Activated CD8-positive, alpha-beta memory T cell treated with anti-CD3 and anti-CD28 coated beads for 36 hours (primary cell): ENCODE measurements around the gene ACOXL. TPM values are rescaled to one million over a fixed set of nuclear protein-coding genes. Genes with fewer than 3 reads are reported as not detected.

ENCODE experiments used
- CTCF ChIA-PET: fragments of 350-600 bp; sonication (Branson Sonifier 250); formaldehyde crosslinking; loops from one replicate; lab custom pipeline; 2021; ENCODE audit warnings: antibody characterized with exemption; lab: Charles Lee
- POLR2A ChIA-PET: fragments of 350-600 bp; sonication (Branson Sonifier 250); formaldehyde crosslinking; loops from one replicate; lab custom pipeline; 2021; ENCODE audit warnings: antibody characterized with exemption; lab: Charles Lee
- total RNA-seq, 2 experiments: library from RNA; stranded (reverse); gene quantifications; one replicate each; pipeline ENCODE4 v1.2.3, GENCODE V29; 2021

ACOXL gene
- total RNA-seq, 2 experiments from 2014 or later, result 0.23 to 0.30 TPM

GRCh38 chr2:111116011-111116746, 383.8 kb downstream of the ACOXL start:
- ChIA-PET CTCF (no interaction called here), POLR2A (no interaction called here)

GRCh38 chr2:111116843-111117597, 384.6 kb downstream of the ACOXL start:
- ChIA-PET CTCF (interaction anchor here (0.8 to 1.5 kb wide), 3 partner anchors 17 to 72 kb away, joined by 3 to 4 read pairs (median 3); no protein-coding TSS in a partner anchor), POLR2A (no interaction called here)

- CTCF ChIA-PET, result interaction anchor here (0.8 to 1.5 kb wide), 3 partner anchors 18 to 71 kb away, joined by 3 to 4 read pairs (median 3); no protein-coding TSS in a partner anchor
- POLR2A ChIA-PET, result no interaction called here
Measured at GRCh38 chr2:111117598-111118480, 385.5 kb downstream of the ACOXL start.

GRCh38 chr2:111118481-111118980, 386.2 kb downstream of the ACOXL start:
- POLR2A ChIA-PET, result no interaction called here
- CTCF ChIA-PET, result interaction anchor here (1.5 kb wide), 1 partner anchor 18 kb away, joined by 4 read pairs; no protein-coding TSS in a partner anchor

- POLR2A ChIA-PET, result no interaction called here
- CTCF ChIA-PET, result interaction anchor here (0.7 kb wide), 1 partner anchor 24 kb away, joined by 3 read pairs; no protein-coding TSS in a partner anchor
Measured at GRCh38 chr2:111118981-111119821, 386.8 kb downstream of the ACOXL start.

- POLR2A ChIA-PET, result interaction anchor here (0.6 to 1.4 kb wide), 2 partner anchors 28 to 763 kb away, joined by 3 to 4 read pairs; no protein-coding TSS in a partner anchor
- CTCF ChIA-PET, result interaction anchor here (0.7 to 1.4 kb wide), 3 partner anchors 13 to 588 kb away, joined by 3 to 7 read pairs (median 4); no protein-coding TSS in a partner anchor
Measured at GRCh38 chr2:111119822-111120252, 387.5 kb downstream of the ACOXL start.

- POLR2A ChIA-PET, result interaction anchor here (0.6 to 1.4 kb wide), 5 partner anchors 10 to 763 kb away, joined by 3 to 4 read pairs (median 3); no protein-coding TSS in a partner anchor
- CTCF ChIA-PET, result interaction anchor here (1.2 to 1.4 kb wide), 2 partner anchors 12 to 588 kb away, joined by 4 to 7 read pairs; no protein-coding TSS in a partner anchor
Measured at GRCh38 chr2:111120253-111121027, 388.1 kb downstream of the ACOXL start, which contains the start of gene BCL2L11. BCL2L11 (plus strand) TSS chr2:111120914; CDS start chr2:111123746, 2,832 bp downstream.

- POLR2A ChIA-PET, result interaction anchor here (0.7 to 1.4 kb wide), 3 partner anchors 10 to 47 kb away, joined by 3 read pairs; no protein-coding TSS in a partner anchor
- CTCF ChIA-PET, result interaction anchor here (1.2 to 1.4 kb wide), 2 partner anchors 12 to 587 kb away, joined by 4 to 7 read pairs; no protein-coding TSS in a partner anchor
Measured at GRCh38 chr2:111121028-111121827, 388.9 kb downstream of the ACOXL start.

- ChIA-PET CTCF (no interaction called here), POLR2A (no interaction called here)
Measured at GRCh38 chr2:111121828-111122630, 389.7 kb downstream of the ACOXL start.

- ChIA-PET CTCF (no interaction called here), POLR2A (interaction anchor here (0.9 kb wide), 1 partner anchor 374 kb away, joined by 3 read pairs; no protein-coding TSS in a partner anchor)
Measured at GRCh38 chr2:111122631-111123421, 390.5 kb downstream of the ACOXL start.

GRCh38 chr2:111123751-111124150, 391.4 kb downstream of the ACOXL start:
- POLR2A ChIA-PET, result interaction anchor here (0.9 kb wide), 1 partner anchor 375 kb away, joined by 3 read pairs; no protein-coding TSS in a partner anchor
- CTCF ChIA-PET, result no interaction called here

- POLR2A ChIA-PET, result no interaction called here
- CTCF ChIA-PET, result no interaction called here
Measured at GRCh38 chr2:111126581-111126980, 394.2 kb downstream of the ACOXL start.

- ChIA-PET CTCF (no interaction called here), POLR2A (no interaction called here)
Measured at GRCh38 chr2:111127351-111127750, 395.0 kb downstream of the ACOXL start.

- CTCF ChIA-PET, result no interaction called here
- POLR2A ChIA-PET, result no interaction called here
Measured at GRCh38 chr2:111128096-111128495, 395.7 kb downstream of the ACOXL start.
